IPS-NIHi7 (cell line): ENCODE measurements around the gene COG2.
"Not testable (repeated sequence)": the region's sequence is repeated elsewhere in the genome, so short reads cannot be mapped to it uniquely, and the experiment has no call there.

Source experiments
- DNase-seq: peaks from one replicate; pipeline ENCODE4 v3.0.0; 2012; ENCODE audit warnings: mixed read lengths; ENCODE audit errors: extremely low spot score

COG2 gene

GRCh38 chr1:230715510-230715909 is 73.2 kb downstream of the COG2 start:
- no peak for DNase-seq

DNA sequence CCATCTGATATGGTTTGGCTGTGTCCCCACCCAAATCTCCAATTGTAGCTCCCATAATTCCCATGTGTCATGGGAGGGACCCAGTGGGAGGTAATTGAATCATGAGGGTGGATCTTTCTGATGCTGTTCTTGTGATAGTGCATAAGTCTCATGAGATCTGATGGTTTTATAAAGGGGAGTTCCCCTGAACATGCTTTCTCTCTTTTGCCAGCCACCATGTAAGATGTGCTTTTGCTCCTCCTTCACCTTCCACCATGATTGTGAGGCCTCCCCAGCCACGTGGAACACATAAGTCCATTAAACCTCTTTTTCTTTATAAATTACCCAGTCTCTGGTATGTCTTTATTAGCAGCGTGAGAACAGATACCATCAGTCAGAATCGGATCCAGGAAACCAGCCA is 74.2 kb downstream of the COG2 start:
- not testable (repeated sequence) for DNase-seq

DNA sequence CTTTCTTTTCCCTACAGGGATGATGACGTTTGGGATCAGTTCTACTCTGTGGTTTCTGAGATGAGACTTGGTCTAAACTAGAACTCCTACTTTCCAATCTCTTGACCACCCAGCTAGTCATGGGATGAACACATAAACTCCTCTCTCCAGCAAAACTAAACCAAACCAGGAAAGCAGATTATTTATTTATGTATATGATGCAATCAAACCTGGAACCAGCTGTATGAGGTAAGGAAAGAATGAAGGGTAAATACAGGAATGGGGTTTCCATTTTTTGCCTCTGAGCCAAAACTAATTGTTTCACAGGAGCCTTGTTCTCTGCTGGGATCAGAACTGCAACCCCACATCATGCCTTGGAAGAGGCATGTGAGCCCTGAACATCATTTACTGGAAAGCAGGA is 75.0 kb downstream of the COG2 start:
- DNase-seq: no peak

DNA sequence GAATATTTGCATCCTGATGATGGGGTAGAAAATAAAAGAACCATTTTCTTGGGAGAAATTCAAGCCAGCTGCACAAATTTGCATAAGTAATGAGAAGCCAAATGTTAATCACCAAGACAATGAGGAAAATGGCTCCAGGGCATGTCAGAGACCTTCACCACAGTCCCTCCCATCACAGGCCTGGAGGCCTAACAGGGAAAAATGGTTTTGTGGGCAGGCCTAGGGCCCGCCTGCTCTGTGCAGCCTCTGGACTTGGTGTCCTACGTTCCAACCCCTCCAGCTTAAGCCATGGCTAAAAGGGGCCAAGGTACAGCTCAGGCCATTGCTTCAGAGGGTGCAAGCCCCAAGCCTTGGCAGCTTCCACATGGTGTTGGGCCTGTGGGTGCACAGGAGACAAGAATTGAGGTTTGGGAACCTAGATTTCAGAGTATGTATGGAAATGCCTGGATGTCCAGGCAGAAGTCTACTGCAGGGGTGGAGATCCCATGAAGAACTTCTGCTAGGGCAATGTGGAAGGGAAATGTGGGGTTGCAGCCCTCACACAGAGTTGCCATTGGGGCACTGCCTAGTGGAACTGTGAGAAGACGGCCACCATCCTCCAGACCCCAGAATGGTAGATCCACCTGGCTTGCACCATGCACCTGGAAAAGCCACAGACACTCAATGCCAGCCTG is 79.7 kb downstream of the COG2 start:
- not testable (repeated sequence) for DNase-seq

DNA sequence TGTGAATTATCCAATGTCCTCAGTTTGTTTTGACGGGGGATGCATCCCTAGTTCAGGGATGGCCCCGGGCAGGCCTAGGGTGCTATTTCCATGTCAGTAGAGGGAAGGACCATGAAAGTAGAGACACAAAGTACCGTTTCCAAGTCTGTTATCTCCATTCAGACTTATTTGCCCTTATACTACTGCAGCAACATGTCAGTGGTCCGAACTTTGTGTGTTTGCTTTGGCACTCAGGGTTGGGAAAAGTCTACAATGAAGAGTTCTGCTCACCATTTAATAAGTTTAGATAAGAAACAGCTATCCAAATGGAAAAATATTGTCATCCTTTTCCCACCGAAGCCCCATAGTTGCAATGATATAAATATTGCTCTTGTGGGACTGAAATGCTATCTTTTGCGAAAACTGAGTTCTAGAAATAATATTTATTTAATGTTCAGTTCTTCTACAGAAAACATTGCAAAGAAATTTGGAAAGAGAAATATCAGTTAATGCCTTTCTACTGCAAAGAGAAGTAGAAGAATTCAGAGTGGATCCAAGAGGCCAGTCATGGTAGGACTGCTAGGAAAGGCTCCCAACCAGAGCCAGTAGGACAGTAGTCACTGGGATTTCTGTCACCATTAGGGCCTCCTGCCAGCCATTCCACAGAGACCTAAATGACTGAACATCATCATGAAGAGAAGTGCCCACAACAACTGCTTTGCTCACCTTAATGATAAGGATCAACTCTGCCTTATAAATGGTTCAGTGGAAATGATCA is 83.2 kb downstream of the COG2 start:
- DNase-seq: no peak

DNA sequence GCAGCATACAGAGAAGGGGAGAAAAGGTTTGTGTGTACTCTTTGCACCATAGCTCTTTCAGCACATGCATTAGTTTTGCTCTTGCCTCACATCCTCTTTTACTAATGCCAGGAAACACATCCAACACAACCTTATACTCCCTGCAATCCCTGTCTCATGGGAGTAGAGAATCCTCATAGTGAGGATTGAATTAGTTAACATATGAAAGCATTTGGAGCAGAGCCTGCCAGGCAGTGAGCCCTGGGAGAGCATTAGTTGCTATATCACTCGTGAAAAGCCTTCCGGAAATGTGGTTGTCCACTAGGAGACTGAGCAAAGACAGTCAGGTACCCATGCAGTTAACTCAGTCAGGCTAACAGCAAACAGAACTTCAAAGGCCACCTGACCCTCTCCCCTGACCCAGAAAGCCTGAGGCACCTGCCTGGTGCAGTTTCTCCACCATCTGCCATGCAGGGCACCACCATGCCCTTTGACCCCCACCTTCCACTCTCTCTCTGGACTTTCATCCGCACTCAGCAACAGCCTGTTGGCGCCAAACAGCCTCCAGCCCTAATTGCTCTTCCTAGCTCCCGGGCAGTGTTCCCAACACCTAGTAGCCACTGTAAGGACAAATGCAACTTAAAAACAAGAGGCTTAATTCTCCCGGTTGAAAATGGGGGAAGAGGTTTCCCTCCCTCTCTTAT is 86.6 kb downstream of the COG2 start:
- no peak for DNase-seq

DNA sequence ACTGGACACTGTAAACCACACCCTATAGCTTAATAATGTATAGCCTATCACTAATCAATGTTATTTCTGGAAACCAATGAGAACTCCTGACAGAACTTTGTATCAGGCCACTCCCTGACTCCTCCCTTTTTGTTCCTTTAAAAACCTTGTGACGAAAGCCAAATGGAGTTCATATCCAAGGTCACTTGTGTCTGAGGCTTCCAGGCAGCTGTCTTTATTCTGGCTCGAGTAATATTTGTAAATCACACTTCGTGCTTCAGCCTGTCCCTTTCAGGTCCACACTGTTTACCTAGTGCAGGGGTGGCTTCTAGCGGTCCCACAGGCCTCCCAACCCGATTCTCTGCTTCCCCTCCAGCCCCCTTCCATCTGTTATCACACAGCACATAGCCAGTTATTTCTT is 88.7 kb downstream of the COG2 start:
- DNase-seq: no peak

DNA sequence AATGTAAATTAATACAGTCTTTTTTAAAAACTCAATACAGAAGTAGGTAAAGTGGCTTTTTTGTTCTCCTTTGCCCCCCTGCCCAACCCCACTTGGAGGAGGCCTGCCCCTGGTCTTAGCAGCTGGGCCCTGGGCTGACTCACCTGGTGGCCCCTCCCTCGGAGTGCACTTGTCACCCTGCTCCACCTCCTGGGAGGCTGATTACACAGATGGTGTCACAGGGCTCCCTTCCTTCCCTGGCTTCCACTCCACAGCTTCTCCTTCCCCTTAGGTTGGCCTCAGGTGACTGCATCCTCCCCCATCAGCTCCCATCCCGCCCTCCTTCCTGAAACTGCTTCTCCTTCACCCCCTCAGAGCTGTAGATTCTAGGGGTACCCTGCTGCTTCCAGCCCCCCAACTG is 93.2 kb downstream of the COG2 start:
- DNase-seq: no peak

- DNase-seq: no peak
These were observed 95.5 kb downstream of the COG2 start for GRCh38 chr1:230737622-230738262.

- DNase-seq: no peak
These were observed 97.4 kb downstream of the COG2 start for GRCh38 chr1:230739564-230740290.
